Fibroblast of mammary gland (primary cell): Measurements from ENCODE around the gene DCST2.

Source experiments
- DNase-seq: peaks from one replicate; pipeline ENCODE4 v3.0.0-alpha.2; 2010; ENCODE audit warnings: low read depth
- H3K4me3 ChIP-seq: 2 replicates; pipeline ENCODE4 v1.5.1; 2011; ENCODE audit warnings: low read depth, mild to moderate bottlenecking, low read length, moderate library complexity; ENCODE audit not compliant: control insufficient read depth
- CTCF ChIP-seq: conservative IDR thresholded peaks from 2 replicates; pipeline ENCODE4 v1.5.1; 2011; ENCODE audit warnings: low read depth, low read length, inconsistent platforms; ENCODE audit not compliant: control insufficient read depth, insufficient read depth

DCST2 gene

GRCh38 chr1:155010211-155010918, 23.2 kb downstream of the DCST2 start:
- TF ChIP-seq CTCF, result no peak
- no peak overlapping the region for H3K4me3 ChIP-seq
- DNase-seq, result no peak

- no peak for TF ChIP-seq CTCF
- H3K4me3 ChIP-seq, result no peak overlapping the region
- no peak for DNase-seq
These were observed 23.8 kb downstream of the DCST2 start for GRCh38 chr1:155009742-155010141.

DNA sequence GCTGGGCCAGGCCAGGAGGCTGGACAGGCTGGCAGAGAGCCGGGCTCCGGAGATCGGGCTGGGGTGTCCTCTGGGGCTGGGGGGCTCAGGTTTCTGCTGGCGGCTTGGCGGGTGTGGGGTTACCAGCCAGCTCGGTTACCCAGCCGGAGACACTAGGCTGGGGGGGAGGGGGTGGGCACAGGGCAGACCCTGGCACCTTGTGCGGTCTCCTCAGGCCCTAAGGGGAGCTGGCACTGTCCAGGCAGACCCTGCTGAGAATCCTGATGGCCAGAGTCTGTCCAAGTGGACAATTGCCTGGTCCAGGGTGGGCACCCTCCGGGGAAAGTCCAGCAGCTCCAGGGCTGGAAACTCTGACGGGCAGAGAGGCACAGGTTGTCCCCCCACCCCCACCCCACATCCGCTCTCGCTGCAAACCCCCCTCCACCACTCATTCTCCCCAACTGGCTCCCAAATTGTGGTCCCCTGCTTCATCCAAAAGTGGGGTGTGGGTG, 24.3 kb downstream of the DCST2 start:
- no peak for TF ChIP-seq CTCF
- DNase-seq, result no peak
- H3K4me3 ChIP-seq, result no peak overlapping the region

DNA sequence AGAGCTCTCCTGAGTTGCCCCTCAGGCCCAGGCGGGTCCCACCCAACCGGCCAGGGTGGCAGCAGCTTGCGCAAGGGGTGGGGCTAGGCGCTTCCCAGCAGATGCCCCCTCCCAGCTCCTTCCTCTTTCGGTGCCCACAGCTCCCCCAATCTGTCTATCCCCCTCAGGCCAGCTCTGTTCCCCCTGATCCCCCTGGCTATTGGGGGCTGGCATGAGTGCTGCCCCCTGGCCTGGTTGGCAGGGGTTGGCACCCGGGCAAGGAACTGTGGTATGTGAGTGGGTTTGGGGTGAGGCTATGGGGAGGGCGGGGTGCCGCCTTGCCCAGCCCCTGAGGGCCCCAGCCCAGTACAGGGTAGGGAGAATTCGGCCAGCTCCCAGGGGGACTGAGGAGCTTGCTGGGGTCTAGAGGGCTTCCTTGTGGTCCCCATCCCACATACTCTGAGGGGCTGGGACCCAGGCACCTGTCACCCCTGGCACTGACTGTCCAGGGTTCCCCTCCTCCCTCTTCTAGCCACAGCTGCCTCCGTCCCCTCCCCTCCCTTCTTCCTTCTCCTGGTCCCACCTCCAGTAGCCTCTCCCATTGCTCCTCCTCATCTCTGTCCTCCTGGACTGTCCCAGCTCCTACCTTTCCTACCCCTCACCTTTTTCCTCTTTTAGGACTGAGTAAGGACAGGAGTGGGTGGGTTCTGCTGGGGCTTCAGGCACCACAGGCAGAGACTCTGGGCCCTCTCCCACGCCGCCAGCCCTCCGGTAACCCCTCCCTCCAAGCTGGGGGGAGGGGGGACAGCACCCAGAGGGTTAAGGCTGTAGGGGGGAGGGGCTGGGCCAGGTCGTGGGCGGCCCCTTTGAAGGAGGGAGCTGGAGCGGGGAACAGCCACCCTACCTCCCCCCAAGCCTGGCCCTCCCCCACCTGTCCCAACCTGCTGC, 25.3 kb downstream of the DCST2 start:
- H3K4me3 ChIP-seq, result no peak overlapping the region
- no peak for TF ChIP-seq CTCF

GRCh38 chr1:155007251-155007828, 26.2 kb downstream of the DCST2 start:
- no peak for DNase-seq
- H3K4me3 ChIP-seq, result no peak overlapping the region
- TF ChIP-seq CTCF, result no peak

More for the DNA sequence above, 25.3 kb downstream of the DCST2 start:
- no peak for DNase-seq

DNA sequence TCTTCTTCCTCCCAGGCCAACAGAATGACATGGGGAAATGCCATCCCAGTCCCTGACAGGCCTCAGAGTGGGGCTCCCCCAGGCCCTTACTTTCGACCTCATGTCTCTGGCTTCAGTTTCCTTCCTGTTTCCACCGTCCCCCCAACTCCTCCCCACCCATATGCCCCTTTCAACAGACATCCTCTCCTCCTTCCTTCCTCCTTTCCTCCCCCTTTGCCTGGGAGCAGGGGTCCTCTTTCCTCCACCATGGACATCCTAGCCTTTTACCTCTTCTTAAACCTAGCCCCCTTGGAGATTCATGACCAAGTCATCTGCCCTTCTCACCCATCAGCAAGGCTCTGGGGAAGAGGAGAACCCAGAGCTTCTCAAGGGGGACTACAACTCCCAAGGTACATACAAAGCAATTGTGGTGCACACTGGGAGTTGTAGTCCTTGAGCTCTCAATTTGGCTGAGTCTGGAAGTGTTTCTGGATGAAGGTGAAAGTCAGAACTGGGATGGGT, 26.9 kb downstream of the DCST2 start:
- TF ChIP-seq CTCF, result no peak
- no peak for DNase-seq
- no peak overlapping the region for H3K4me3 ChIP-seq
